Measurements from ENCODE around the gene SMURF2. TPM values are rescaled to one million over a fixed set of nuclear protein-coding genes. Genes with fewer than 3 reads are reported as not detected.

SMURF2 gene
- total and polyA plus RNA-seq, 10 of the 15 experiments (the other 5 are each of a cell fraction or from before 2014, with no cell fraction given) = 2.8 to 13.4 (median 7.5) TPM

- TF ChIP-seq ZBTB40 (IDR thresholded peaks at IDR 0.05; ENCODE audit: borderline replicate concordance) = no peak
- intact Hi-C loops (cut with micrococcal nuclease; ENCODE audit: unreplicated experiment) (no loop called here), in situ Hi-C loops (cut with MboI) (no loop called here)
- no peak for DNase-seq (ENCODE audit: low read depth, low spot score)
- ChIA-PET SMC1A (ENCODE audit: uncharacterized antibody, unreplicated experiment) (interaction anchor here (0.8 to 1.7 kb wide), 4 partner anchors 43 to 245 kb away, joined by 3 to 7 read pairs (median 4); no protein-coding TSS in a partner anchor), POLR2A (interaction anchor here (0.5 to 1.6 kb wide), 2 partner anchors 43 to 114 kb away, joined by 6 read pairs; no protein-coding TSS in a partner anchor), RAD21 (ENCODE audit: unreplicated experiment) (no interaction called here), CTCF (interaction anchor here (1.0 to 2.0 kb wide), 6 partner anchors 12 to 118 kb away, joined by 3 to 10 read pairs (median 4); no protein-coding TSS in a partner anchor)
- BruUV-seq (replicated peaks) = no TSS peak
- Histone ChIP-seq H3K9me3 (replicated peaks; ENCODE audit: control insufficient read depth, insufficient read depth, low read length) (no peaks in the 10 kb centered on the region), H3K79me2 (ENCODE audit: control insufficient read depth, insufficient read depth, low read length) (no peaks in the 10 kb centered on the region), H3K4me2 (ENCODE audit: control insufficient read depth, insufficient read depth) (no peak overlapping the region), H3K27me3 (replicated peaks in 1 of 2; ENCODE audit: control insufficient read depth in 2 of 2, insufficient read depth in 2 of 2, low read length in 1 of 2) (no peaks in the 10 kb centered on the region), H2AFZ (ENCODE audit: control insufficient read depth, low read depth, low read length) (no peak overlapping the region), H3K27ac (ENCODE audit: control insufficient read depth, insufficient read depth) (no peak overlapping the region), H3K36me3 (ENCODE audit: control insufficient read depth in 2 of 2, insufficient read depth in 2 of 2, low read length in 1 of 2) (peaks cover 14 to 54% of the 10 kb centered on the region in 2 experiments), H4K20me1 (ENCODE audit: control insufficient read depth, insufficient read depth) (no peaks in the 10 kb centered on the region), H3K4me3 (no peak overlapping the region), H3K4me1 (ENCODE audit: control insufficient read depth, insufficient read depth, low read length) (no peaks in the 10 kb centered on the region), H3K9ac (ENCODE audit: control insufficient read depth, insufficient read depth, low read length) (no peak overlapping the region)
- no peak for FAIRE-seq
- no peak for ATAC-seq
- WGBS (ENCODE audit: insufficient coverage, insufficient replicate concordance, low lambda C conversion rate, missing lambda C conversion rate) = 98% methylated on average over 5 of the region's 5 CpGs
Measured at GRCh38 chr17:64532409-64532808, 129.7 kb downstream of the SMURF2 start.

GRCh38 chr17:64531955-64532371 is 130.1 kb downstream of the SMURF2 start:
- SMC1A ChIA-PET (ENCODE audit: uncharacterized antibody, unreplicated experiment) = interaction anchor here (0.7 to 1.8 kb wide), 4 partner anchors 43 to 117 kb away, joined by 3 to 7 read pairs (median 4); no protein-coding TSS in a partner anchor
- Histone ChIP-seq H3K27ac (ENCODE audit: control insufficient read depth, insufficient read depth) (no peak overlapping the region), H4K20me1 (ENCODE audit: control insufficient read depth, insufficient read depth) (no peaks in the 10 kb centered on the region), H3K4me1 (ENCODE audit: control insufficient read depth, insufficient read depth, low read length) (no peaks in the 10 kb centered on the region), H3K79me2 (ENCODE audit: control insufficient read depth, insufficient read depth, low read length) (no peaks in the 10 kb centered on the region), H3K4me3 (no peak overlapping the region), H3K36me3 (ENCODE audit: control insufficient read depth in 2 of 2, insufficient read depth in 2 of 2, low read length in 1 of 2) (peaks cover 14 to 55% of the 10 kb centered on the region in 2 experiments), H3K4me2 (ENCODE audit: control insufficient read depth, insufficient read depth) (no peak overlapping the region), H3K9me3 (replicated peaks; ENCODE audit: control insufficient read depth, insufficient read depth, low read length) (no peaks in the 10 kb centered on the region), H3K9ac (ENCODE audit: control insufficient read depth, insufficient read depth, low read length) (no peak overlapping the region), H2AFZ (ENCODE audit: control insufficient read depth, low read depth, low read length) (no peak overlapping the region), H3K27me3 (replicated peaks in 1 of 2; ENCODE audit: control insufficient read depth in 2 of 2, insufficient read depth in 2 of 2, low read length in 1 of 2) (no peaks in the 10 kb centered on the region)
- in situ Hi-C loops (cut with MboI) = no loop called here
- DNase-seq (ENCODE audit: low read depth, low spot score) (no peak), ATAC-seq (no peak), FAIRE-seq (no peak)
- POLR2A ChIA-PET = interaction anchor here (0.5 kb wide), 1 partner anchor 114 kb away, joined by 6 read pairs; no protein-coding TSS in a partner anchor
- no TSS peak for BruUV-seq (replicated peaks)
- CTCF ChIA-PET = interaction anchor here (1.1 to 2.0 kb wide), 4 partner anchors 67 to 112 kb away, joined by 3 to 10 read pairs (median 4); no protein-coding TSS in a partner anchor
- 100% methylated on average over 5 of the region's 5 CpGs for WGBS (ENCODE audit: insufficient coverage, insufficient replicate concordance, low lambda C conversion rate, missing lambda C conversion rate)
- RAD21 ChIA-PET (ENCODE audit: unreplicated experiment) = no interaction called here
- intact Hi-C loops (cut with micrococcal nuclease; ENCODE audit: unreplicated experiment) = no loop called here
- TF ChIP-seq MYB (IDR thresholded peaks at IDR 0.05; ENCODE audit: borderline replicate concordance, low read depth, low read length) (no peak), SUZ12 (IDR thresholded peaks at IDR 0.05; ENCODE audit: unreplicated experiment) (no peak), WRNIP1 (IDR thresholded peaks at IDR 0.05; ENCODE audit: borderline replicate concordance, low read depth, low read length) (no peak), POU2F2 (IDR thresholded peaks at IDR 0.05; ENCODE audit: borderline replicate concordance, low read depth, low read length) (no peak), FOXM1 (IDR thresholded peaks at IDR 0.05; ENCODE audit: low read depth, low read length) (no peak), ETV6 (conservative IDR thresholded peaks at IDR 0.05 in 1 of 2, IDR thresholded peaks at IDR 0.05 in 1 of 2; ENCODE audit: borderline replicate concordance in 1 of 2, low read depth in 1 of 2) (no peak), NRF1 (conservative IDR thresholded peaks at IDR 0.05; ENCODE audit: low read depth, low read length) (no peak), RBBP5 (conservative IDR thresholded peaks at IDR 0.05) (no peak), PAX5 (IDR thresholded peaks at IDR 0.05; ENCODE audit: borderline replicate concordance, low read depth, low read length) (no peak), HDGF (IDR thresholded peaks at IDR 0.05) (no peak), USF1 (IDR thresholded peaks at IDR 0.05; ENCODE audit: borderline replicate concordance, extremely low read length, insufficient read depth, low read depth, low read length) (no peak)
